GM10266 (cell line): Measurements from ENCODE around the gene EHD4.

Source experiments
- DNase-seq: peaks from one replicate; pipeline ENCODE4 v3.0.0; 2012; ENCODE audit errors: extremely low spot score
- TF ChIP-seq, protein P1 (sequence below): IDR thresholded peaks from 2 replicates; pipeline ENCODE4 v1.5.1; 2012; ENCODE audit warnings: mild to moderate bottlenecking, low read depth; ENCODE audit not compliant: control insufficient read depth, insufficient read depth; ENCODE audit errors: missing control alignments

The EHD4 gene

DNA sequence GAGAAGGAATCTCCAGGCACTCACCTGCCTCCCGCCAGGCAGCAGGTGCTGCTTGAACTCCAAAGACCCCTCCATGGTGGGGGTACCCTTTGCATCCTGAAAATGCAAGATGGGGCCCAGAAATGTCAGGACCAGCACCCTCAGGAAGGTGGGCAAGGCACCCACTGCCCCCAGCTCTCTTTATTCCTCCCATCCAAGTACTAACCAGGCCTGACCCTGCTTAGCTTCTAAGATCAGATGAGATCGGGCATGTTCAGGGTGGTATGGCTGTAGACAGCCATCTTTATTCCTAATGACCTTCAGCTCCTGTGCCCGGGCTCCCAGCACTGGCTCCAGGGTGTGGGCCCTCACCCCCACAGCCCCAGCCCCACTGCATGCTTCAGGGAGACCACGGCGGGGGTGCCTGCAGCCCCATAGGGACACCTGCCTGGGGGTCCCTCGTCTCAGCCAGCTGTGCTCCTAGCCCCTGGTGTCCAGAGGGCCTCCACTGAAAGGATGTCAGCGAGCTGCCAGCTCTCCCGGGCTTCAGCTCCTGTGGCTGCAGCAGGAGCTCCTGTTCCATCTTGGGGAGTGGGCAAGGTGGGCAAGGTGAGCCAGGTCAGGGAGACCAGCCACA, 120.5 kb downstream of the EHD4 start:
- DNase-seq = no peak

DNA sequence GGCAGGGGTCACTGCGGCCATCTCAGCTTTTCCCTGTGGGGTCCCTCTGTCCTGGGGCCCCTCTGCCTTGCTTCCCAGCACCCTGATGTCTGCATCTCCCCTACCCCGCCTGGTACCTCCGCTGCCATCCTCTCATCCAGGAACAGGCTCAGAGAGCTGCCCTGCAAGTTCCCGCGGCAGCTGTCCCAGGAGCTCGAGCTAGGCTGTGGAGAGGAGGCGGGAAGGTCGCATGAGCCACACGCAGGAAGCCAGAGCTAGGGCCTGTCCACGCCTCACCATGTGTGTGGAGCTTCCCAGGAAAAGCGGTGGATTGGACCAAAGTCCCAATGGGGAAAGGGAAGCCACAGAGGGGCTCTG, 121.2 kb downstream of the EHD4 start:
- TF ChIP-seq, protein P1, sequence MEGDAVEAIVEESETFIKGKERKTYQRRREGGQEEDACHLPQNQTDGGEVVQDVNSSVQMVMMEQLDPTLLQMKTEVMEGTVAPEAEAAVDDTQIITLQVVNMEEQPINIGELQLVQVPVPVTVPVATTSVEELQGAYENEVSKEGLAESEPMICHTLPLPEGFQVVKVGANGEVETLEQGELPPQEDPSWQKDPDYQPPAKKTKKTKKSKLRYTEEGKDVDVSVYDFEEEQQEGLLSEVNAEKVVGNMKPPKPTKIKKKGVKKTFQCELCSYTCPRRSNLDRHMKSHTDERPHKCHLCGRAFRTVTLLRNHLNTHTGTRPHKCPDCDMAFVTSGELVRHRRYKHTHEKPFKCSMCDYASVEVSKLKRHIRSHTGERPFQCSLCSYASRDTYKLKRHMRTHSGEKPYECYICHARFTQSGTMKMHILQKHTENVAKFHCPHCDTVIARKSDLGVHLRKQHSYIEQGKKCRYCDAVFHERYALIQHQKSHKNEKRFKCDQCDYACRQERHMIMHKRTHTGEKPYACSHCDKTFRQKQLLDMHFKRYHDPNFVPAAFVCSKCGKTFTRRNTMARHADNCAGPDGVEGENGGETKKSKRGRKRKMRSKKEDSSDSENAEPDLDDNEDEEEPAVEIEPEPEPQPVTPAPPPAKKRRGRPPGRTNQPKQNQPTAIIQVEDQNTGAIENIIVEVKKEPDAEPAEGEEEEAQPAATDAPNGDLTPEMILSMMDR = no peak
- DNase-seq = no peak

More for the DNA sequence above, 120.5 kb downstream of the EHD4 start:
- TF ChIP-seq, protein P1 = no peak

DNA sequence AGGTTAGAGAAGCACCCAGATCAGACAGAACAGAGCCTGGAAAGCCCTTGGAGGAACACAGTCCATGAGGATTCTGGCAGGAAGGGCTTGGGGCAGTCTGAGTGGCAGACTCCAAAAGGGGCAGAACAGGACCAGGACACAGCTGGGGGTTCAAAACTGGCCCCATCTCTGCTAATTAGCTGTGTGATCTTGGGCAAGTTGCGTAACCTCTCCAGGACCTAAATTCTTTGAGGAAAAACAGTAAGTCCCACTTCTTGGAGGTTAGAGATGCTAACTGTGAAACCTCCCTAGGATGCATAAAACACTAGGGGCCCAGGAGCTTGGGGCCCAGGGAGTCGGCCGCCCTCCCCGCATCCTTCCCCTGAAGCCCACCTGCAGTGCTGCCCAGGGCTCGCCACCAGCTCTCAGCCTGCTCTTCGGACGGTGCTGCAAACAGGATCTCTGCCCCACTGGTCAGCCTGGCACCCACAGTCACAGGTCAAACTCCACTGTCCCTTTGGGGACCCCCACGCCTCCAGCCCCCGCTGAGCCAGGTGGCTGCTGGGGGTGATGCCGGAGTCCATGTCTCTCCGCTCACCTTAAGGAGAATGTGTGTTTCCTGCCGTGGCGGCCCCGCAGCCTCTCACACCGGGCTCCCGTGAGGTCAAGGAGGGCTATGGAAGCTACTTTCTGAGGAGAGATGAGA, 121.7 kb downstream of the EHD4 start:
- DNase-seq = no peak
- TF ChIP-seq, protein P1 = no peak

DNA sequence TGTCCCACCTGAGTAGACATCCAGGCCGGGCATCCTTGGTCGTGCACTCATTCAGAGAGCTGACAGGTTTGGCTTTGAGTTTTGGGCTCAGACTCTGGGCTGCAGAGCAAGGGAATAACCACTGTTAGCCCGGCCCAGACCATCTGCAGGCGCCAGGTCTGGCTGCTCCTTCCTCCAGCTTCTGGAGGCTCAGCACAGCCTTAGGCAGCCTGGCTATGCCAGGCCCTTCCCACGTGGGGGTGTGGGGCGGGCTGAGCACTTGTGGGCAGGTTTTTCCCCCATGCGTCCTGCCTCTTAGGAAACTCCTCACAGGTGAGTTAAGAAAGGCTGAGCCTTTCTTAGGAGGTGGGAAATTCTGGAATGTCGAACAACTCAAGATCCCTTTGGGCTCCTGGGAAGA, 122.5 kb downstream of the EHD4 start:
- DNase-seq = no peak
- TF ChIP-seq, protein P1 = no peak

DNA sequence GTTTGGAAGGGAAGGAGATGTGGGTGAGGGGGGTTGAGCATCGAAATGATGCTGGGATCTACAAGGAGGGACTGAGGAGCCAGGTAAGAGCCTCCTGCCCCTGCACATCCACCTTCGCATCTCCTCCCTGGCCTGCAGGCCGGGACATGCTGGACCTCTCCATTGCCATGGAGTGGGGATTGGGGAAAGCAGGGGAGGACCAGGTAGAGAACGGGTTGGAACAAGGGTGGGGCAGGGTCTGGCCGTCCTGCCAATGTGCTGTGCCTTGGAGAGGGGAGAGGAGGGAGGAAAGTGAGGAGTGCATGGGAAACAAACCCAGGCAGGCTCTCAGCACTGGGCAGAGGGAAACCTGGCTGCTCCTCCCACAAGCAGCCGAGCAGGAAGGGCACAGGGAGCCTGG, 123.2 kb downstream of the EHD4 start:
- TF ChIP-seq, protein P1 = no peak
- no peak for DNase-seq

DNA sequence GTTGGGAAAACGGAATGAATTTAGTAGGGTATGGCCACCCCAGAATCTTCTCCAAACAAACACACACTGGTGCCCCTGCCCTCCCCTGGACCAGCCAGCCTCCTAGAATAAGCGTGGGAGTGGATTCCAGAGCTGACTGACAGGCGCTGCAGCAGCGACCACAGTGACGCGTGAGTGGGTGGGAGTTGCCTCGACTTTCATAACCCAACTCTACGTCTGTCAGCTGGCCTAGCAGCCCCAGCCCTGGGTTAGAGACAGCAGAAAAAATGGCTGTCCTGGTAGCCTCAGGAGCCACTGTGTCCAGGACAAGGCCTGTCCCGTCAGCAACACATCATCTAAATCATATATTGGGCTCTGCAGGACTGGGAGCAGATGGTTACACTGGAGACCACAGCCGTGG, 123.7 kb downstream of the EHD4 start:
- TF ChIP-seq, protein P1 = no peak
- DNase-seq = no peak

DNA sequence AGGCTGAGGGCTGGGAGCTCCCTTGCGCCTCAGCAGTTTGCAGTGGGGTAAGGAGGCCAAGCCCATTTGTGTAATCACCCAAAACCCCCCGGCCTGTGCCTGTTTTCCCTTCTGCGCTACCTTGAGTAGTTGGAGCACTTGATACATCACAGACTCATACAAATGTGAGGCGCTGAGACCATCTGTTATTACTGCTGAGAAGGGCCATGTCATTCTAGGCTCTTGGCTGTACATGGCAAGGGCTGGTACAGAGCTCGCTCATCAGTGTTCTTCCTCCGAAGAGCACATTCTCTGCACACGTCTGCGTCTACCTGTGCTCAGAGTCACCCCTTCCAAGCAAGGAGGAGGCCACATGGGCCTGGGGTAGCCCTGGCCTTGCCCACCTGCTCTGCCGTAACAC, 124.4 kb downstream of the EHD4 start:
- TF ChIP-seq, protein P1 = no peak
- DNase-seq = no peak
